Stimulated activated CD4-positive, alpha-beta T cell treated with anti-CD3 and anti-CD28 coated beads, Interleukin-2, amount 100 ng/mL, for 4 hours (primary cell): ENCODE results near the gene PTRHD1.
"Not testable (repeated sequence)": the region's sequence is repeated elsewhere in the genome, so short reads cannot be mapped to it uniquely, and the experiment has no call there.

Experiments used
- DNase-seq: peaks from one replicate; pipeline ENCODE4 v3.0.0-alpha.2; 2020; ENCODE audit warnings: low read depth

Gene PTRHD1

GRCh38 chr2:24792874-24793760, at the start of gene PTRHD1, which contains the start of gene CENPO:
TSS of gene PTRHD1 (minus strand) at chr2:24793391. CDS start at chr2:24793377, 14 bp downstream.
TSS of gene CENPO (plus strand) at chr2:24793425. CDS start at chr2:24793920, 495 bp downstream.
- peak; percentile 92 for DNase-seq

GRCh38 chr2:24842081-24843050, 49.2 kb upstream of the PTRHD1 start:
- no peak for DNase-seq

GRCh38 chr2:24840962-24841945, 48.1 kb upstream of the PTRHD1 start:
- no peak for DNase-seq

GRCh38 chr2:24840164-24840869, 47.1 kb upstream of the PTRHD1 start:
- no peak for DNase-seq

GRCh38 chr2:24839729-24840128, 46.5 kb upstream of the PTRHD1 start:
- DNase-seq: no peak

GRCh38 chr2:24838541-24838940, 45.4 kb upstream of the PTRHD1 start:
- DNase-seq: no peak

GRCh38 chr2:24837996-24838513, 44.9 kb upstream of the PTRHD1 start:
- no peak for DNase-seq

GRCh38 chr2:24836706-24837105, 43.5 kb upstream of the PTRHD1 start:
- DNase-seq: no peak

- DNase-seq: no peak
Measured at GRCh38 chr2:24836206-24836605, 43.0 kb upstream of the PTRHD1 start.

GRCh38 chr2:24835411-24835810, 42.2 kb upstream of the PTRHD1 start:
- DNase-seq: not testable (repeated sequence)

- DNase-seq: no peak
Measured at GRCh38 chr2:24834733-24835395, 41.7 kb upstream of the PTRHD1 start.

- DNase-seq: no peak
Measured at GRCh38 chr2:24833821-24834732, 40.9 kb upstream of the PTRHD1 start.

GRCh38 chr2:24832931-24833701, 39.9 kb upstream of the PTRHD1 start:
- no peak for DNase-seq

- no peak for DNase-seq
Measured at GRCh38 chr2:24832521-24832920, 39.3 kb upstream of the PTRHD1 start.

- DNase-seq: no peak
Measured at GRCh38 chr2:24832073-24832461, 38.9 kb upstream of the PTRHD1 start.

GRCh38 chr2:24831221-24832072, 38.3 kb upstream of the PTRHD1 start:
- no peak for DNase-seq

GRCh38 chr2:24830786-24831185, 37.6 kb upstream of the PTRHD1 start:
- DNase-seq: no peak
